Measurements from ENCODE around the gene PLSCR4.

Gene PLSCR4

GRCh38 chr3:146160964-146161662 is 89.8 kb downstream of the PLSCR4 start, which contains the start of gene PLOD2:
TSS of gene PLOD2 (minus strand) at chr3:146161184. CDS start at chr3:146160989, 195 bp downstream.
- Histone ChIP-seq H3K36me3 (ENCODE audit: control insufficient read depth, insufficient read depth, low read length) (no peaks in the 10 kb centered on the region), H3K4me1 (ENCODE audit: control insufficient read depth, insufficient read depth, low read length, poor library complexity, severe bottlenecking) (peaks cover 7% of the 10 kb centered on the region), H3K4me3 (ENCODE audit: extremely low read depth, insufficient read depth, low read length, poor library complexity, severe bottlenecking) (peak within 1 kb of the TSS; percentile 74), H3K27ac (ENCODE audit: low read depth, low read length, severe bottlenecking) (peak within 1 kb of the TSS; percentile 84), H3K9me3 (ENCODE audit: control insufficient read depth, low read length) (no peaks in the 10 kb centered on the region)
- 3 to 5% methylated on average over 68 to 72 of the region's 74 CpGs for WGBS, 2 experiments (ENCODE audit: insufficient coverage in 2 of 2)

DNA sequence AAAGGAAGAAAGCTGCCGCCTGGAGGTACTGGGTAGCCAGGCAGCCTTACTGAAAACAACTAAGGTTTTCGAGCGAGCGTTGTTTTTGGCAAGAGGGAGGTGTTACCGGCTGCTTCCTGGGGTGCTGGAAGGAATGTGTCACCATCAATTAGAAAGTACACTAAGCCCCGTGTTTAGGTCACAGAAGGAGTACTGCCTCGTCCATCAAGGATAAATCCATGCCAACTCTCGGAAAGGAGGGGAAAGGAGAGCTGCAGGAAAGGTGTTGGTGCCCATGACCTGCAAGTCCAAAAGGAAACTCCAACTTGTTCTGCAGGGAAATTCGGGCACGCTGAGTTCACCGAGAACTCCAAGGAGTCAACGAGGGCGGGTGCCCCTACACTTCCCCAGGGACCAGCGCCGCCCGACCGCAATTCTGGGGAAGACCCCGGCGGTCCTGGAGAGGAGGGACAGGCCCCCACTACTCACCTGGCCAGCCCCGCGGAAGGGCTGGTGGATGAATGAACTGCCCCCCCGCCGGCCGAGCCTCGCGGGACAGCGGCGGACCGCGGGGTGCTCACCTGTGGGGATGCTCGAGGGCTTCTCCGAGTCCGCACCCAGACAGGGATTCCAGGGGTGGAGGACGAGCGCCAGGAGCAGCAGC is 90.5 kb downstream of the PLSCR4 start:
- peaks cover 5% of the 10 kb centered on the region for H3K4me1 ChIP-seq (ENCODE audit: control insufficient read depth, insufficient read depth, low read length, poor library complexity, severe bottlenecking)
- H3K9me3 ChIP-seq (ENCODE audit: control insufficient read depth, low read length) = no peaks in the 10 kb centered on the region
- peak overlapping the region; percentile 84 for H3K27ac ChIP-seq (ENCODE audit: low read depth, low read length, severe bottlenecking)
- 0 to 1% methylated on average over 16 to 31 of the region's 35 CpGs for WGBS, 2 experiments (ENCODE audit: insufficient coverage in 2 of 2)
- peak overlapping the region; percentile 74 for H3K4me3 ChIP-seq (ENCODE audit: extremely low read depth, insufficient read depth, low read length, poor library complexity, severe bottlenecking)
- no peaks in the 10 kb centered on the region for H3K36me3 ChIP-seq (ENCODE audit: control insufficient read depth, insufficient read depth, low read length)

GRCh38 chr3:146159616-146160320 is 91.1 kb downstream of the PLSCR4 start:
- H3K27ac ChIP-seq (ENCODE audit: low read depth, low read length, severe bottlenecking) = peak overlapping the region; percentile 84
- WGBS, 2 experiments (ENCODE audit: insufficient coverage in 2 of 2) = 13 to 22% methylated on average over 6 of the region's 7 CpGs
- peaks cover 5% of the 10 kb centered on the region for H3K4me1 ChIP-seq (ENCODE audit: control insufficient read depth, insufficient read depth, low read length, poor library complexity, severe bottlenecking)
- no peaks in the 10 kb centered on the region for H3K9me3 ChIP-seq (ENCODE audit: control insufficient read depth, low read length)
- H3K4me3 ChIP-seq (ENCODE audit: extremely low read depth, insufficient read depth, low read length, poor library complexity, severe bottlenecking) = peak overlapping the region; percentile 74
- no peaks in the 10 kb centered on the region for H3K36me3 ChIP-seq (ENCODE audit: control insufficient read depth, insufficient read depth, low read length)

- peaks cover 5% of the 10 kb centered on the region for H3K4me1 ChIP-seq (ENCODE audit: control insufficient read depth, insufficient read depth, low read length, poor library complexity, severe bottlenecking)
- H3K4me3 ChIP-seq (ENCODE audit: extremely low read depth, insufficient read depth, low read length, poor library complexity, severe bottlenecking) = peak overlapping the region; percentile 74
- 87 to 94% methylated on average over 3 of the region's 4 CpGs for WGBS, 2 experiments (ENCODE audit: insufficient coverage in 2 of 2)
- H3K9me3 ChIP-seq (ENCODE audit: control insufficient read depth, low read length) = no peaks in the 10 kb centered on the region
- H3K36me3 ChIP-seq (ENCODE audit: control insufficient read depth, insufficient read depth, low read length) = no peaks in the 10 kb centered on the region
- H3K27ac ChIP-seq (ENCODE audit: low read depth, low read length, severe bottlenecking) = peak overlapping the region; percentile 84
Observed at GRCh38 chr3:146159037-146159436, 91.9 kb downstream of the PLSCR4 start.

DNA sequence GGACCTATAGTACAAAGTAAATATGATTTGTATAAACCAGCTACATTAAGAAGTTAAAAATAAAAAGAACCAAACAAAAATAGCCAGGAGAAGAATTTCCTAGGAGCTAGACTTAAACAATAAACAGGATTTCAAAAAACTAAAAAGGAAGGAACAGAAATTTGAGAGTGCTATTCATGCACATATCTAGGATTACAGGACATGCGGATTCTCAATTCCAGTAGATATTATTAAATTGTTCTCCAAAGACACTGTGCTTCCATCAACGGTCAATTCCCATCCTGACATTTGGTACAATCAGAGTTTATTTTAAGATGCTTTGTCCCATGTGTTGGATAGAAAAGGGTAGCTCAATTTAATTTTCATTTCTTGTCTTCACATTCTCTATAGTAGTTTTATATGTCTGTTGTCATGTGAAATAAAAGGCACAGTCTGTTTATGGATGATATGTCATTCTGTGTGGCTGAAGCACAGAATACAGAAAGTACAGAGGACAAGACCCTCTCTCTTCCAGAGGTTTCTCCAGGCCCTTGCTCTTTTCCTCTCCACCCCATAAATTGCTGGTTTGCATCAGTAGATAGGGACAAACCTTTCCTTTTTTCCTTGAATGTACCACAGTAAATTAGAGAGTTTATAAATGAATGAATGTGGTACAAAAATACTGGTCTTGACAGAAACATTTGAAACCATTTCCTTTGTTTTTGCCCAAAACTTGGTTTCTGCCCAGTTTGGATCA is 93.4 kb downstream of the PLSCR4 start:
- Histone ChIP-seq H3K36me3 (ENCODE audit: control insufficient read depth, insufficient read depth, low read length) (no peaks in the 10 kb centered on the region), H3K9me3 (ENCODE audit: control insufficient read depth, low read length) (no peaks in the 10 kb centered on the region), H3K4me1 (ENCODE audit: control insufficient read depth, insufficient read depth, low read length, poor library complexity, severe bottlenecking) (peaks cover 9% of the 10 kb centered on the region), H3K4me3 (ENCODE audit: extremely low read depth, insufficient read depth, low read length, poor library complexity, severe bottlenecking) (no peak overlapping the region), H3K27ac (ENCODE audit: low read depth, low read length, severe bottlenecking) (no peak overlapping the region)
- 100% methylated on average over 1 of the region's 2 CpGs; no CpG with 5 or more reads in 1 of the 2 experiments for WGBS, 2 experiments (ENCODE audit: insufficient coverage in 2 of 2)

- Histone ChIP-seq H3K9me3 (ENCODE audit: control insufficient read depth, low read length) (no peaks in the 10 kb centered on the region), H3K4me1 (ENCODE audit: control insufficient read depth, insufficient read depth, low read length, poor library complexity, severe bottlenecking) (peaks cover 8% of the 10 kb centered on the region), H3K36me3 (ENCODE audit: control insufficient read depth, insufficient read depth, low read length) (no peaks in the 10 kb centered on the region), H3K27ac (ENCODE audit: low read depth, low read length, severe bottlenecking) (no peak overlapping the region), H3K4me3 (ENCODE audit: extremely low read depth, insufficient read depth, low read length, poor library complexity, severe bottlenecking) (no peak overlapping the region)
- WGBS, 2 experiments (ENCODE audit: insufficient coverage in 2 of 2) = 94 to 100% methylated on average over 2 of the region's 3 CpGs
Observed at GRCh38 chr3:146156666-146157314, 94.1 kb downstream of the PLSCR4 start.

- Histone ChIP-seq H3K27ac (ENCODE audit: low read depth, low read length, severe bottlenecking) (no peak overlapping the region), H3K9me3 (ENCODE audit: control insufficient read depth, low read length) (no peaks in the 10 kb centered on the region), H3K36me3 (ENCODE audit: control insufficient read depth, insufficient read depth, low read length) (no peaks in the 10 kb centered on the region), H3K4me3 (ENCODE audit: extremely low read depth, insufficient read depth, low read length, poor library complexity, severe bottlenecking) (no peak overlapping the region), H3K4me1 (ENCODE audit: control insufficient read depth, insufficient read depth, low read length, poor library complexity, severe bottlenecking) (peaks cover 4% of the 10 kb centered on the region)
- 89 to 96% methylated on average over 3 to 4 of the region's 4 CpGs for WGBS, 2 experiments (ENCODE audit: insufficient coverage in 2 of 2)
Observed at GRCh38 chr3:146156095-146156494, 94.8 kb downstream of the PLSCR4 start.

DNA sequence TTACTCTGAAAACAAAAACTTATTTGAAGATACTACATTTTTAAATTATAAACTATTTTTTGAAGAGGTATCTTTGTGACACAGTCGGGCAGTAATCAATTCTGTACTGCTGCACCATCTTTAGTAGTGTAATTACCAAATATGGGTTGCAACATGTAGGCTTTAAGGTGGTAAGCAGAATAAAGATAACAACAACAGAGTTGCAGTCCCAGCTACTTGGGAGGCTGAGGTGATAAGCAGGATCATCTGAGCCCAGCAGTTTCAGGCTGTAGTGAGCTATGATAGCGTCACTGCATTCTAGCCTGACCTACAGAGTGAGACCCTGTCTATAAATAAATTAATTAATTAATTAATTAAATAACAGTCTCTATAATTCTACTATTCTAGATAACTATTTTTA is 95.9 kb downstream of the PLSCR4 start:
- H3K4me3 ChIP-seq (ENCODE audit: extremely low read depth, insufficient read depth, low read length, poor library complexity, severe bottlenecking) = no peak overlapping the region
- WGBS, 2 experiments (ENCODE audit: insufficient coverage in 2 of 2) = 80% methylated on average over 1 of the region's 2 CpGs; no CpG with 5 or more reads in 1 of the 2 experiments
- no peaks in the 10 kb centered on the region for H3K9me3 ChIP-seq (ENCODE audit: control insufficient read depth, low read length)
- H3K27ac ChIP-seq (ENCODE audit: low read depth, low read length, severe bottlenecking) = no peak overlapping the region
- H3K36me3 ChIP-seq (ENCODE audit: control insufficient read depth, insufficient read depth, low read length) = no peaks in the 10 kb centered on the region
- peaks cover 4% of the 10 kb centered on the region for H3K4me1 ChIP-seq (ENCODE audit: control insufficient read depth, insufficient read depth, low read length, poor library complexity, severe bottlenecking)

DNA sequence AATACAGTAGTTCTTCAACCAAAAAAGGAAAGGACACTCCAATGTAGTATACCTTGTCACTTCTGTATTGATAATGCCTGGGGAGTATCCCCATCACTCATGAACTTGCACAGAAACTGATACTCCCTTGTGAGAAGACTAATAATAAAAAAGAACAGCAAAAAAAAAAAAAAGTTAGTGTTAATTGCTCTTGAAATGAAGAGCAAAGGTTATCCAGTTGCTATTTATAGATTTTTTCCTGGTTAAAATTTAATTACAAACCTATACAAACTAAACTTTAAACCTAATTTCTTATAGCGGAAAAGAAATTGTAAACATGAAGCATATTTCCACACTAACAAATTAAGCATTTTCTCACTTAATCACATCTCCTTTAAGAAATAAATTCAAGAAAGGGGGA is 96.6 kb downstream of the PLSCR4 start:
- Histone ChIP-seq H3K4me1 (ENCODE audit: control insufficient read depth, insufficient read depth, low read length, poor library complexity, severe bottlenecking) (peaks cover 4% of the 10 kb centered on the region), H3K4me3 (ENCODE audit: extremely low read depth, insufficient read depth, low read length, poor library complexity, severe bottlenecking) (no peak overlapping the region), H3K9me3 (ENCODE audit: control insufficient read depth, low read length) (no peaks in the 10 kb centered on the region), H3K36me3 (ENCODE audit: control insufficient read depth, insufficient read depth, low read length) (no peaks in the 10 kb centered on the region), H3K27ac (ENCODE audit: low read depth, low read length, severe bottlenecking) (no peak overlapping the region)
- WGBS, 2 experiments (ENCODE audit: insufficient coverage in 2 of 2) = no CpG with 5 or more reads among the region's 1 CpG

GRCh38 chr3:146153429-146153828 is 97.5 kb downstream of the PLSCR4 start:
- Histone ChIP-seq H3K36me3 (ENCODE audit: control insufficient read depth, insufficient read depth, low read length) (no peaks in the 10 kb centered on the region), H3K27ac (ENCODE audit: low read depth, low read length, severe bottlenecking) (no peak overlapping the region), H3K4me1 (ENCODE audit: control insufficient read depth, insufficient read depth, low read length, poor library complexity, severe bottlenecking) (peaks cover 4% of the 10 kb centered on the region), H3K9me3 (ENCODE audit: control insufficient read depth, low read length) (no peaks in the 10 kb centered on the region), H3K4me3 (ENCODE audit: extremely low read depth, insufficient read depth, low read length, poor library complexity, severe bottlenecking) (no peak overlapping the region)
- WGBS, 2 experiments (ENCODE audit: insufficient coverage in 2 of 2) = 90 to 92% methylated on average over 1 to 2 of the region's 4 CpGs
